Right renal pelvis (tissue), 4 donors: Measurements from ENCODE around the gene ZBTB44. TPM values are rescaled to one million over a fixed set of nuclear protein-coding genes. Genes with fewer than 3 reads are reported as not detected.

Experiments used
- DNase-seq, 4 donors: peaks; one replicate each; pipeline ENCODE4 v3.0.0-alpha.2; 2013; ENCODE audit warnings: low read depth in 4 of 4, low spot score in 3 of 4, missing footprints in 1 of 4
- polyA plus RNA-seq, 4 donors: library from polyadenylated mRNA; unstranded; fragments of 120-200 nt; gene quantifications; one replicate each; pipeline ENCODE4 v1.2.1, GENCODE V29; 2013; ENCODE audit not compliant: insufficient read length in 4 of 4

ZBTB44 gene
- polyA plus RNA-seq, 4 donors: 48.2 to 66.0 (median 57.8) TPM

GRCh38 chr11:130180491-130180890, 134.2 kb downstream of the ZBTB44 start:
- no peak for DNase-seq

GRCh38 chr11:130179396-130180306, 135.1 kb downstream of the ZBTB44 start:
- DNase-seq: peak in 1 of 4 donors; percentile 47

DNA sequence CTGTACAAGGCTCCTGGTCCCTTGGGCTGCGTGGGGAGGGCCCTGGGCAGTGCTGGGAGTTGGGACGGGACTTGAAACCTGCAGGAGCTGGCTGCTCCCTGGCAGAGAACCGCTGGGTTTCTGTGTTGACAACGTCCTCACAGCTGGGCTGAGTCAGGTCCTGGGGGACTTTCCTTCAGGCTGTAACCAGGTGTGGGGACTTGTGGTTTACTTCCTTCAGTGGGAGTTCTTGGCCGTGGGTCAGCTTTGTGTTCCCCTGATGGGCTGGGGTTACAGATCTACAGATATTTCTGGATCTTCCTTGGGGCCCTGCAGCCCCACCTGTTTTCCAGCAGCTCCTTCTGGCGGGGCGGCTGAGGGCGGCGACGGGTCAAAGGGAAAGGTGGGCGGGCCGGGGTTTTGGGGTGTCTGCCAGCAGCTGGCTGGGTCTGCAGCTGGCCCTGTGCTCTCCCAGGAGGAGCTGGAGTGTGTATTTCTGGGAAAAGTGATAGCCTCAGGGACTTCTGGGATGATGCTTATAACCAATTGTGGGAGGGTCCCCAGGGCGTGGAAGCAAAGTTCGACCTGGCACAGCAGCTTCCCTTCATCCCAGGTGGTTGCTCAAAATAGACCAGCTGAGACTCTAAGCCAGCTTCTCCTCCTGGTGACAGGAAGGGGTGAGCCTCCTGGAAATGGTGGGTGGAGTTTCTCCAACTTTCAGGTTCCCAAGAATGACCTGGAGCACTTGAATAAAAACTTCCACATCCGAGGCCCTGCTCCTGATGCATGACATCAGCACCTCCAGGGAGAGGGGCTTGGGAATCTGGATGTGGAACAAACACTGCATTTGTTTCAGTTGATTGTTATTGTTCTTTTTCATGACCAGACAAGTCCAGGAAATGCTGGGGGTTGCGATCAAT, 136.0 kb downstream of the ZBTB44 start:
- no peak for DNase-seq

GRCh38 chr11:130177782-130178181, 136.9 kb downstream of the ZBTB44 start:
- no peak for DNase-seq

Other genes starting within 250 kb of the ZBTB44 start
- gene APLP2, start 245.0 kb downstream of the ZBTB44 start, polyA plus RNA-seq: 100 to 1,000 TPM; 469 to 510 (median 500) TPM
- 10 to 100 TPM; 28.4 to 39.5 (median 31.6) TPM for gene ST14, start 155.1 kb downstream of the ZBTB44 start, polyA plus RNA-seq
- 1 to 10 TPM; 3.4 to 4.2 (median 3.6) TPM for gene ADAMTS8, start 113.7 kb upstream of the ZBTB44 start, polyA plus RNA-seq
- gene ADAMTS15, start 133.7 kb upstream of the ZBTB44 start, polyA plus RNA-seq: 10 to 100 TPM; 57.6 to 74.7 (median 60.6) TPM